Activated CD8-positive, alpha-beta T cell treated with anti-CD3 and anti-CD28 coated beads for 36 hours (primary cell): Measurements from ENCODE around the gene FAM118A. TPM values are rescaled to one million over a fixed set of nuclear protein-coding genes. Genes with fewer than 3 reads are reported as not detected.
A peak's percentile ranks its signal among the peaks of the same experiment; 100 is the strongest.
"Not testable (repeated sequence)": the region's sequence is repeated elsewhere in the genome, so short reads cannot be mapped to it uniquely, and the experiment has no call there.

Experiments used
- ATAC-seq: fragments of 200-7000 bp; cut with Tn5 transposase; one replicate; pipeline ENCODE4 v1.10.0; 2021; ENCODE audit warnings: mild to moderate bottlenecking, moderate library complexity
- CTCF ChIA-PET: fragments of 350-600 bp; sonication (Branson Sonifier 250); formaldehyde crosslinking; loops from one replicate; lab custom pipeline; 2021; ENCODE audit warnings: antibody characterized with exemption; lab: Charles Lee
- POLR2A ChIA-PET: fragments of 350-600 bp; sonication (Branson Sonifier 250); formaldehyde crosslinking; loops from one replicate; lab custom pipeline; 2021; ENCODE audit warnings: antibody characterized with exemption; lab: Charles Lee
- DNase-seq: peaks from one replicate; pipeline ENCODE4 v3.0.0-alpha.2; 2020
- H3K27ac Mint-ChIP-seq: one replicate; pipeline ENCODE4 v1.8.0; 2021; ENCODE audit warnings: mild to moderate bottlenecking, mixed read lengths
- H3K27me3 Mint-ChIP-seq: one replicate; pipeline ENCODE4 v1.8.0; 2021; ENCODE audit warnings: mixed read lengths
- H3K36me3 Mint-ChIP-seq: one replicate; pipeline ENCODE4 v1.8.0; 2021; ENCODE audit warnings: low read depth, mixed read lengths
- H3K4me1 Mint-ChIP-seq: one replicate; pipeline ENCODE4 v1.8.0; 2021; ENCODE audit warnings: low read depth, mixed read lengths
- H3K4me3 Mint-ChIP-seq: one replicate; pipeline ENCODE4 v1.8.0; 2021; ENCODE audit warnings: mild to moderate bottlenecking, moderate library complexity, mixed read lengths
- H3K9me3 Mint-ChIP-seq: one replicate; pipeline ENCODE4 v1.8.0; 2021; ENCODE audit warnings: mixed read lengths
- intact Hi-C: fragments of 100-400 bp; cut with micrococcal nuclease; formaldehyde crosslinking; loops from one replicate; pipeline ENCODE4 v1.10.0; 2022
- total RNA-seq, 2 experiments: library from RNA; stranded (reverse); gene quantifications; one replicate each; pipeline ENCODE4 v1.2.3, GENCODE V29; 2021
- TF ChIP-seq, protein P1 (sequence below): fragments of 200-600 bp; IDR thresholded peaks from one replicate; pipeline ENCODE4 v1.8.0; 2022; ENCODE audit warnings: antibody characterized with exemption, mild to moderate bottlenecking

FAM118A gene
- total RNA-seq, 2 experiments from 2014 or later: 30.6 to 32.4 TPM

DNA sequence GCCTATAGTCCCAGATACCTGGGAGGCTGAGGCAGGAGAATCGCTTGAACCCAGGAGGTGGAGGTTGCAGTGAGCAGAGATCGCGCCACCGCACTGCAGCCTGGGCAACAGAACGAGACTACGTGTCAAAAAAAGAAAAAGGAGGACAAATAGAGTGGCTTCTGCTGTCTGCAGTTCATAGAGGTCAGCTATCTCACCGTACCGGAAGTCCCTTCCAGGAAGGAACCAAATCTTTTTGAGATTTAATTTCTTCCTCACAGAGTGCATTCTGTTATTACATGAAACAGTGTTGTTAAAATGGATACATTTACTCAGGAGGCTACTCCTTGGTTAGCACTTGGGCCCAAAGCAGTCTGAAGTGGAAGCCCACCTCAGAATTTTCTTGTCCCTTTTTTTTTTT, 33.4 kb downstream of the FAM118A start:
- TF ChIP-seq, protein P1, sequence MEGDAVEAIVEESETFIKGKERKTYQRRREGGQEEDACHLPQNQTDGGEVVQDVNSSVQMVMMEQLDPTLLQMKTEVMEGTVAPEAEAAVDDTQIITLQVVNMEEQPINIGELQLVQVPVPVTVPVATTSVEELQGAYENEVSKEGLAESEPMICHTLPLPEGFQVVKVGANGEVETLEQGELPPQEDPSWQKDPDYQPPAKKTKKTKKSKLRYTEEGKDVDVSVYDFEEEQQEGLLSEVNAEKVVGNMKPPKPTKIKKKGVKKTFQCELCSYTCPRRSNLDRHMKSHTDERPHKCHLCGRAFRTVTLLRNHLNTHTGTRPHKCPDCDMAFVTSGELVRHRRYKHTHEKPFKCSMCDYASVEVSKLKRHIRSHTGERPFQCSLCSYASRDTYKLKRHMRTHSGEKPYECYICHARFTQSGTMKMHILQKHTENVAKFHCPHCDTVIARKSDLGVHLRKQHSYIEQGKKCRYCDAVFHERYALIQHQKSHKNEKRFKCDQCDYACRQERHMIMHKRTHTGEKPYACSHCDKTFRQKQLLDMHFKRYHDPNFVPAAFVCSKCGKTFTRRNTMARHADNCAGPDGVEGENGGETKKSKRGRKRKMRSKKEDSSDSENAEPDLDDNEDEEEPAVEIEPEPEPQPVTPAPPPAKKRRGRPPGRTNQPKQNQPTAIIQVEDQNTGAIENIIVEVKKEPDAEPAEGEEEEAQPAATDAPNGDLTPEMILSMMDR: no peak
- ATAC-seq (no peak), DNase-seq (no peak)
- Mint-ChIP-seq H3K36me3 (peaks cover 25% of the 10 kb centered on the region), H3K9me3 (no peaks in the 10 kb centered on the region), H3K4me3 (no peak overlapping the region), H3K4me1 (peaks cover 23% of the 10 kb centered on the region), H3K27me3 (no peaks in the 10 kb centered on the region), H3K27ac (no peak overlapping the region)
- CTCF ChIA-PET: no interaction called here
- POLR2A ChIA-PET: no interaction called here
- intact Hi-C loops: no loop called here

- TF ChIP-seq, protein P1: no peak
- intact Hi-C loops: no loop called here
- no peaks in the 10 kb centered on the region for H3K27me3 Mint-ChIP-seq
- H3K4me1 Mint-ChIP-seq: peaks cover 23% of the 10 kb centered on the region
- peaks cover 24% of the 10 kb centered on the region for H3K36me3 Mint-ChIP-seq
- H3K9me3 Mint-ChIP-seq: no peaks in the 10 kb centered on the region
- peak overlapping the region; percentile 26 for H3K27ac Mint-ChIP-seq
- no peak overlapping the region for H3K4me3 Mint-ChIP-seq
- no peak for ATAC-seq
- POLR2A ChIA-PET: no interaction called here
- no peak for DNase-seq
- CTCF ChIA-PET: no interaction called here
These were observed 34.6 kb downstream of the FAM118A start for GRCh38 chr22:45344334-45344733.

- Mint-ChIP-seq H3K27ac (no peak overlapping the region), H3K4me1 (peaks cover 4% of the 10 kb centered on the region), H3K27me3 (no peaks in the 10 kb centered on the region), H3K36me3 (peaks cover 8% of the 10 kb centered on the region), H3K9me3 (no peaks in the 10 kb centered on the region), H3K4me3 (no peak overlapping the region)
- DNase-seq: no peak
- ChIA-PET POLR2A (no interaction called here), CTCF (no interaction called here)
- TF ChIP-seq, protein P1: no peak
- no peak for ATAC-seq
- intact Hi-C loops: no loop called here
These were observed 40.2 kb downstream of the FAM118A start for GRCh38 chr22:45349916-45350315.

GRCh38 chr22:45351956-45352355, 42.2 kb downstream of the FAM118A start:
- CTCF ChIA-PET: no interaction called here
- intact Hi-C loops: no loop called here
- Mint-ChIP-seq H3K27me3 (no peaks in the 10 kb centered on the region), H3K9me3 (no peaks in the 10 kb centered on the region), H3K4me1 (peaks cover 5% of the 10 kb centered on the region), H3K27ac (no peak overlapping the region), H3K4me3 (no peak overlapping the region), H3K36me3 (peaks cover 2% of the 10 kb centered on the region)
- POLR2A ChIA-PET: no interaction called here
- ATAC-seq: no peak
- DNase-seq: no peak
- TF ChIP-seq, protein P1: no peak

- H3K27me3 Mint-ChIP-seq, CTCF ChIA-PET, intact Hi-C loops, H3K27ac Mint-ChIP-seq, H3K36me3 Mint-ChIP-seq, H3K4me3 Mint-ChIP-seq, H3K9me3 Mint-ChIP-seq, POLR2A ChIA-PET, ATAC-seq, DNase-seq, H3K4me1 Mint-ChIP-seq: not testable (repeated sequence)
These were observed 43.0 kb downstream of the FAM118A start for GRCh38 chr22:45352757-45353156.

DNA sequence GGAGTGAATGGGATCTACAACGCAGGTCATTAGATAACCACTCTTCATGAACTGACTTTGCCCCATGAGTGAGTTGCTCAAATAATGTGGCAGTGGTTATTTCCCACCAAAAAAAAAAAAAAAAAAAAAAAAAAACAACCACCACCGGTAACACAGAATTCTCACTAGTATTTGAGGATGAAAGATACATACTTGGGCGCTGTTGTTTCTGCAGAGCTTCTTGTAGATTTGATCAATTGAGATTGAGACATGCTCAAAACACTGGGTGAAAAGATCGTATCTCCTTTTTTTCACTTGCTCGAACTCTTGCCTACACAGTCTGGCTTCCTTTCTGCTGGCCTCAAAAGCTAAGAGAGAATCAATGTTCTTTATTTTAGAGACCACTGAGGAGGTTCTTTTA, 44.1 kb downstream of the FAM118A start:
- H3K27ac Mint-ChIP-seq: no peak overlapping the region
- H3K9me3 Mint-ChIP-seq: no peaks in the 10 kb centered on the region
- POLR2A ChIA-PET: interaction anchor here (0.5 to 0.7 kb wide), 2 partner anchors 64 to 160 kb away, joined by 3 read pairs; no protein-coding TSS in a partner anchor
- CTCF ChIA-PET: no interaction called here
- peaks cover 8% of the 10 kb centered on the region for H3K4me1 Mint-ChIP-seq
- TF ChIP-seq, protein P1: no peak
- DNase-seq (no peak), ATAC-seq (no peak)
- no peak overlapping the region for H3K4me3 Mint-ChIP-seq
- no peaks in the 10 kb centered on the region for H3K27me3 Mint-ChIP-seq
- H3K36me3 Mint-ChIP-seq: no peaks in the 10 kb centered on the region
- intact Hi-C loops: no loop called here
